ENCODE data around the gene EED.

EED gene

DNA sequence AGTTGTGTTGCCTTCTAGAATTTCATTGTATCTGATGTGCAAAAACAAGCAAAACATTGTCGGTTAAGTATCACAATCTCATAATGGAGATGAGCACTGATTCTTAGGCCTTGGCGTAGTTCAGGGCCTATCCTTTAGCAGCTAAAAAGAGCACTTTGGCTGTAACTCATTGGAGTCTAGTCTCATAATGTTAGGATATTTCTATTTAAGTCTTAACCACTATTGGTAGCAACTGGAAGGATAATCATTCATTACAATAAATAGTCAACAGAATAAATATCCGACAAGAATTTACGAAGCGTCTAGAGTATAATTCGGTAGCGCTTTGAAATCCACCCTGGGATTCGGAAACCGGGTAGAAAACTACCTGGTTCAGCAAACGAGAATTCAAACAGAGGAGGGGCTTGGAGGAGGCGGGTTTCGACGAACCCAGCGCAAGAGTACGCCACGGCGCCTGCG is 461 bp upstream of the EED start:
- H3K27ac ChIP-seq, result peak overlapping the region; percentile 93
- TF ChIP-seq, protein P1, sequence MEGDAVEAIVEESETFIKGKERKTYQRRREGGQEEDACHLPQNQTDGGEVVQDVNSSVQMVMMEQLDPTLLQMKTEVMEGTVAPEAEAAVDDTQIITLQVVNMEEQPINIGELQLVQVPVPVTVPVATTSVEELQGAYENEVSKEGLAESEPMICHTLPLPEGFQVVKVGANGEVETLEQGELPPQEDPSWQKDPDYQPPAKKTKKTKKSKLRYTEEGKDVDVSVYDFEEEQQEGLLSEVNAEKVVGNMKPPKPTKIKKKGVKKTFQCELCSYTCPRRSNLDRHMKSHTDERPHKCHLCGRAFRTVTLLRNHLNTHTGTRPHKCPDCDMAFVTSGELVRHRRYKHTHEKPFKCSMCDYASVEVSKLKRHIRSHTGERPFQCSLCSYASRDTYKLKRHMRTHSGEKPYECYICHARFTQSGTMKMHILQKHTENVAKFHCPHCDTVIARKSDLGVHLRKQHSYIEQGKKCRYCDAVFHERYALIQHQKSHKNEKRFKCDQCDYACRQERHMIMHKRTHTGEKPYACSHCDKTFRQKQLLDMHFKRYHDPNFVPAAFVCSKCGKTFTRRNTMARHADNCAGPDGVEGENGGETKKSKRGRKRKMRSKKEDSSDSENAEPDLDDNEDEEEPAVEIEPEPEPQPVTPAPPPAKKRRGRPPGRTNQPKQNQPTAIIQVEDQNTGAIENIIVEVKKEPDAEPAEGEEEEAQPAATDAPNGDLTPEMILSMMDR (conservative IDR thresholded peaks at IDR 0.05), result no peak
- TF ChIP-seq ZFX (IDR thresholded peaks at IDR 0.05), result no peak

DNA sequence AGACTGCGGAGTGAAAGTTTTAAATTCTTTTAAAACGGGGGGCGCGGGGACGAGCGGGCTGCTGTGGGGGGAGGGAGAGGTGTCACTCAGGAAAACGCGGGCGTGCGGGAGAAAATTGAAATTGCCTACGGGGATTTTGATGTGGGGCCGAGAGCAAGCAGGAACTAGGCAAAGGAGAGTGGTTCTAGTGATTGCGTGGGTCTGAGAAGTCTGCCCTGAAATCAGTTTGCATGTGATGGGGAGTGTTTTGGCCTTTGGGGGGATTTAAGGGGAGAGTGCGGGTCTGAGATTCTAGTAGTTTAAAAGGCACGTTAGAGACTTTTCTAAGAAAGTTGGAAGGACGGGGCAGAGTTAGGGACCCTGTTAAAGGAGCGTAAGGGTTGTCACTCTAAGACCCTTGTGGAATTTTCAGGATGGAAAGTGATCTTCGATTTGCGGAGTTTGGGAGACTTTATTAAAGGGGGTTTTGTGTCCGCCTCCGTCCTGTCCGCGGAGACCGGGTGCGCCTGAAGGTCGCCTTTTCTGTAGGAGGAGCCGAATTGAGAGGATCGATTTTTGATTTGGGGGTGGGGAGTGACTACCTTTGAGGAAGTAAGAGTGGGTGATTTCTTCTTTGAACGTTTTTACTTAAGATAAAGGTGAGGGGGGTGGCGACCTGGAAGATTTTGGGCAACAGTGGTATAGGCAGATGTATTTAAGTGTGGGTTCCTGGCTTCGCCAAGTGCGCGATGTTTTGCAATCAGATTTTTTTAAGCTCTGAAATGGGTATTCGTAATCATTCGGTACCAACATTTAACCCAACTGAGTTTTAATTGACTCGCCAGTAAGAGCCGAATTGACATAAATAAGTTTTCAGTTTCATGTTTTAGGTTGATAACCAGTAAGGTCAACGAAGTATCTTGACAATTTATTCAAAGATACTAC is 1.1 kb downstream of the EED start:
- TF ChIP-seq, protein P1 (conservative IDR thresholded peaks at IDR 0.05), result no peak
- no peak for TF ChIP-seq ZFX (IDR thresholded peaks at IDR 0.05)

DNA sequence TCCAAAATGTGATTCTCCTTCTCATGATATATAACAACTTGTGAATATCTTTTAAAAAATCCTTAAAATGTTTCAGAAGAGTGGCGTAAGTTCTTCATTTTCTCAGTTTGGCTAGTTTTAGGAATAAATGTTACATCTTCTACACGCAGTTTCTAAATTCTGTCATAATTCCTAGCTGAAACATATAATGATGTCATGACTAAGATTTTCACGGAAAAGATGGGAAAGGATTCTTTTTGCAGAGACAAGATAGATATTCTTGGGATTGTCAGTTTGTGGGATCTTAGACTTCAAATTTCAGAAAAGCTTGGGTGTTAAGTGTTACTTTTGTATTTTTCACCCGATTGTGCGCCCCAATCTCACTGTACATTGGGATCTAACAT is 1.7 kb downstream of the EED start:
- TF ChIP-seq, protein P1 (conservative IDR thresholded peaks at IDR 0.05), result no peak
- TF ChIP-seq ZFX (IDR thresholded peaks at IDR 0.05), result no peak
- no peak overlapping the region for H3K27ac ChIP-seq

More for the DNA sequence above, 1.1 kb downstream of the EED start:
- H3K27ac ChIP-seq, result peak overlapping the region; percentile 93

DNA sequence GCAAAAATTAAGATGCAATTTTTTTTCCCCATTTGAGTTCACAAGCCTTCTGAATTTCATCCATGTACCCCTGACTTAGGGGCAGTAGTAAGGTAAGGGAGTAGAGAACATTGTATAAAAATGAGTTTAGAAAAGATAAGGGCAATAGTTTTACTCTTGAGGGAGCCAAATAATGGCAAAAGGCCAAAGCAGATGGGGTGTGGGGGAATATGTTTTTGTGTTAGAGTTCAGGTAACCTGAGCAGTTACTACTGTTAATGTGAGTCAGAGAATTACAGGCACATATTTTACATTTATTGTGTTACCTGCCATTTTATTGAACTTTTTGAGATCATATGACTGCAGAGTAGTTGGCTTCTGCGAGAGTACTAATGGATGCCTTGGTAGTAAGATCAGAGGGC is 3.1 kb downstream of the EED start:
- TF ChIP-seq, protein P1 (conservative IDR thresholded peaks at IDR 0.05), result no peak
- TF ChIP-seq ZFX (IDR thresholded peaks at IDR 0.05), result no peak
- H3K27ac ChIP-seq, result no peak overlapping the region

DNA sequence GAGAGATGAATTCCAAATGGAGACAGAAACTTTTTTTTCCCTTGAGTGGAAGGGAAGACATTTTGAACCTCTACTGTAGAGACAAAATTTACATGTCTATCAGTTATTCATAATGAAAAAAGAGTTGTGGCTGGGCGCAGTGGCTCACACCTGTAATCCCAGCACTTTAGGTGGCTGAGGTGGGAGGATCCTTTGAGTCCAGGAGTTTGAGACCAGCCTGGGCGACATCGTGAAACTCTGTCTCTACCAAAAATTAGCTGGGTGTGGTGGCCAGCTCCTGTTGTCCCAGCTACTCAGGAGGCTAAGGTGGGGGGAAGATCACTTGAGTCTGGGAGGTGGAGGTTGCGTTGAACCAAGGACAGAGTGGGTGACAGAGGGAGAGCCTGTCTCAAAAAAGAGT is 4.1 kb downstream of the EED start:
- H3K27ac ChIP-seq, result no peak overlapping the region
- TF ChIP-seq, protein P1 (conservative IDR thresholded peaks at IDR 0.05), result no peak
- TF ChIP-seq ZFX (IDR thresholded peaks at IDR 0.05), result no peak

DNA sequence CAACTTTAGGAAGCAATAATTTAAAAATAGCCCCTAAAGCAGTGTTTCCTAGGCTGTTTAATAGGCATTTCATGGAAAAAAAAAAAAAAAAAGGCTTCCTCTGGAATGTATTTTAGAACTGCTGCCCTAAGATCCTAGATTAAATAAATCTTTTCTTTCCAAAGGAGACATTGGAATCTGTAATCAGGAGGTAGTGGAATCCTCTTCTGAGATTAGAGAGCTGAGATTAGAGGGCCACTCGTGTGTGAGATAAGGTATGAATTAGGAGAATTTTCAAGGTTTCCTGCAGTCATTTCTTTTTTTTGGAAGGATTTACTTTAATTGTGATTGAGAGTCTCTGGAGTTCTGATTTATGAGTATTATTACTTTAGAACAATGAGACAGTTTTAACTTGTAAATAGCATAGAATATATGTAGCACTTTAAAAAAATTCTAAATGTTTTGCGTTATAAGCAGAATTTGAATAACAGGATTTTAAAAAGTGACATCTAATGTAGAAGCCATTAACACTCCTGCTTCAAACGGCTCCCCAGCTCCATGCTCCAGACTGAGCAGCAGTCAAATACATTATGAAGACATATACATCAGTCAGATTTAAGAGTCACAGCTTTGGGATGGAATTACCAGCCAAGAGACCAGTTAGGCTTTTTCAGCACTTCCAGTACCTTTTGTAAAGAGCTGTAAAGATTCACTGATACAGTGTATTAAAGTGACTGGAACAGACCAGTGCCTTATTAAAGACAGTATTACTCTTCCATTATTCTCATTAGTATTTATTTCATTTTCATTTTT is 5.0 kb downstream of the EED start:
- no peak overlapping the region for H3K27ac ChIP-seq
- TF ChIP-seq ZFX (IDR thresholded peaks at IDR 0.05), result no peak
- TF ChIP-seq, protein P1 (conservative IDR thresholded peaks at IDR 0.05), result no peak

DNA sequence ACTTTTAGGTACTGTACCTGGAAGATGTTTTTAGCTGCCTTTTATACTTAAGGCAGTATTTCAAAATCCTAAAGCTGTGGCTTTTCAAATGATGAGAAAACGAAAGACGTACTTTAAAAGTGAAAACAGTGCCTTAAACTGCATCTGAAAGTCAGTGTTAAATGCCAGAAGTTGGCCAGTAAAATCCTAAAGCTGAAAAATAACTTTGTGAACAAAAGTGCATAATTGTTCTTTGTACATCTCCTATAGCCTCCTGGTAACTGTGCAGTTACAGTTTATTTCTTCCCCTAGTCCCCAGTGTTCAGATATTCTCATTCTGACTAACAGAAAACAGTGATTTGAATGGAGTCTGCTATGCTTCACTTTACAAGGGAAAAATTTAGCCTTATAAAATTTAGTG is 6.8 kb downstream of the EED start:
- no peak for TF ChIP-seq ZFX (IDR thresholded peaks at IDR 0.05)
- TF ChIP-seq, protein P1 (conservative IDR thresholded peaks at IDR 0.05), result no peak
- H3K27ac ChIP-seq, result no peak overlapping the region

Measured in C4-2B (cell line).